GM12892 (cell line): ENCODE data around the gene RIC1.

ENCODE experiments used
- POLR2A ChIP-seq: IDR thresholded peaks from 2 replicates; pipeline ENCODE4 v1.6.1; 2011; ENCODE audit warnings: low read depth, low read length, control low read depth
- TAF1 ChIP-seq: IDR thresholded peaks from 2 replicates; pipeline ENCODE4 v1.6.1; 2011; ENCODE audit warnings: low read depth, mild to moderate bottlenecking, control low read depth, low read length, borderline replicate concordance

GRCh38 chr9:5609226-5609596 lies 19.7 kb upstream of the RIC1 start:
- TF ChIP-seq POLR2A (no peak), TAF1 (no peak)
